Anterior cingulate cortex (tissue), 58 donors: ENCODE results near the gene LYG1.
"Not testable (repeated sequence)": the region's sequence is repeated elsewhere in the genome, so short reads cannot be mapped to it uniquely, and the experiment has no call there.

Experiments used
- DNase-seq, 58 donors: peaks; one replicate each; lab custom pipeline; 2025; lab: John Stamatoyannopoulos, UW

LYG1 gene

GRCh38 chr2:99278195-99278765, 22.7 kb downstream of the LYG1 start:
- not testable (repeated sequence) for DNase-seq

GRCh38 chr2:99275882-99276281, 25.1 kb downstream of the LYG1 start:
- no peak for DNase-seq

- DNase-seq, result no peak
These were observed 39.8 kb downstream of the LYG1 start for GRCh38 chr2:99261242-99261641.

- no peak for DNase-seq
These were observed 40.8 kb downstream of the LYG1 start for GRCh38 chr2:99260184-99260583.

- DNase-seq, result no peak
These were observed 41.5 kb downstream of the LYG1 start for GRCh38 chr2:99259465-99259864.

- DNase-seq, result no peak
These were observed 44.3 kb downstream of the LYG1 start for GRCh38 chr2:99256677-99257076.

GRCh38 chr2:99255491-99256318, 45.3 kb downstream of the LYG1 start, which contains the start of gene LYG2:
Gene LYG2, minus strand, starts transcription at chr2:99255666. Its CDS starts 1,406 bp downstream, at chr2:99254260.
- no peak for DNase-seq

GRCh38 chr2:99249951-99250350, 51.0 kb downstream of the LYG1 start:
- no peak for DNase-seq

GRCh38 chr2:99242151-99242550, 58.8 kb downstream of the LYG1 start:
- no peak for DNase-seq

- no peak for DNase-seq
These were observed 60.6 kb downstream of the LYG1 start for GRCh38 chr2:99240431-99240830.

- no peak for DNase-seq
These were observed 62.4 kb downstream of the LYG1 start for GRCh38 chr2:99238599-99238998.
